Common myeloid progenitor, CD34-positive (primary cell): ENCODE data around the gene ZBTB7C.

Source experiments
- CTCF ChIA-PET: fragments of 350-600 bp; sonication (Branson Sonifier 250); formaldehyde crosslinking; loops from one replicate; lab custom pipeline; 2021; ENCODE audit warnings: antibody characterized with exemption; lab: Charles Lee
- POLR2A ChIA-PET: fragments of 350-600 bp; sonication (Branson Sonifier 250); formaldehyde crosslinking; loops from one replicate; lab custom pipeline; 2021; ENCODE audit warnings: antibody characterized with exemption; lab: Charles Lee
- DNase-seq, 3 donors: peaks; one replicate each; pipeline versions ENCODE4 v3.0.0 to v3.0.0-alpha.2; 2013
- H3K27ac ChIP-seq, 2 experiments: 1 replicate in 1 of 2; 2 replicates in 1 of 2; pipeline ENCODE4 v1.7.0; 2013; ENCODE audit warnings: inconsistent platforms in 2 of 2, low read length in 2 of 2, mild to moderate bottlenecking in 2 of 2, low read depth in 1 of 2, moderate library complexity in 1 of 2; ENCODE audit not compliant: severe bottlenecking in 2 of 2, insufficient read depth in 1 of 2, poor library complexity in 1 of 2
- H3K27me3 ChIP-seq, 5 experiments: replicated peaks in 2 of 5; 1 replicate in 3 of 5; 2 replicates in 2 of 5; pipeline versions ENCODE4 v1.6.1 to v1.7.0; 2013; ENCODE audit warnings: low read length in 4 of 5, mild to moderate bottlenecking in 2 of 5, moderate library complexity in 2 of 5, inconsistent platforms in 1 of 5; ENCODE audit not compliant: insufficient read depth in 5 of 5, control insufficient read depth in 4 of 5
- H3K36me3 ChIP-seq, 4 experiments: 1 replicate in 2 of 4; 2 replicates in 2 of 4; pipeline versions ENCODE4 v1.6.1 to v1.7.0; 2013; ENCODE audit warnings: low read length in 3 of 4, control low read depth in 1 of 4, mild to moderate bottlenecking in 1 of 4; ENCODE audit not compliant: control insufficient read depth in 4 of 4, insufficient read depth in 4 of 4
- H3K4me1 ChIP-seq, 4 experiments: 1 replicate in 3 of 4; 2 replicates in 1 of 4; pipeline versions ENCODE4 v1.6.1 to v1.7.1; 2013; ENCODE audit warnings: low read length in 3 of 4, mild to moderate bottlenecking in 3 of 4, control low read depth in 1 of 4, inconsistent platforms in 1 of 4, moderate library complexity in 1 of 4; ENCODE audit not compliant: control insufficient read depth in 4 of 4, insufficient read depth in 4 of 4; ENCODE audit errors: control extremely low read depth in 1 of 4
- H3K4me3 ChIP-seq, 7 experiments: 1 replicate in 4 of 7; 2 replicates in 3 of 7; pipeline versions ENCODE4 v1.5.1 to v1.7.0; 2013; ENCODE audit warnings: mild to moderate bottlenecking in 7 of 7, low read length in 6 of 7, moderate library complexity in 6 of 7, inconsistent platforms in 2 of 7, low read depth in 2 of 7, control low read depth in 1 of 7; ENCODE audit not compliant: insufficient read depth in 4 of 7, control insufficient read depth in 1 of 7; ENCODE audit errors: extremely low read depth in 1 of 7
- H3K9me3 ChIP-seq, 5 experiments: 1 replicate in 4 of 5; 2 replicates in 1 of 5; pipeline versions ENCODE4 v1.6.1 to v1.7.1; 2013; ENCODE audit warnings: low read length in 4 of 5, mild to moderate bottlenecking in 2 of 5, inconsistent platforms in 1 of 5, low read depth in 1 of 5, moderate library complexity in 1 of 5; ENCODE audit not compliant: control insufficient read depth in 4 of 5, insufficient read depth in 2 of 5; ENCODE audit errors: control extremely low read depth in 1 of 5
- WGBS: methylation state at CpG from one replicate; pipeline ENCODE4 v1.1.5; 2013; ENCODE audit not compliant: insufficient coverage; 5-methylcytosine and 5-hydroxymethylcytosine counted together

Gene ZBTB7C

GRCh38 chr18:47983946-47984345 is 425.2 kb downstream of the ZBTB7C start:
- ChIA-PET CTCF (interaction anchor here (1.1 to 1.2 kb wide), 2 partner anchors 15 to 20 kb away, joined by 3 read pairs; no protein-coding TSS in a partner anchor), POLR2A (no interaction called here)
- no peaks in the 10 kb centered on the region for H3K27me3 ChIP-seq
- WGBS, result 97% methylated on average over 6 of the region's 6 CpGs
- DNase-seq, result no peak
- H3K9me3 ChIP-seq, result no peaks in the 10 kb centered on the region
- no peak overlapping the region for H3K4me3 ChIP-seq
- peaks cover 0 to 9% (median 0%) of the 10 kb centered on the region in 4 experiments for H3K4me1 ChIP-seq
- H3K27ac ChIP-seq, result no peak overlapping the region
- no peaks in the 10 kb centered on the region for H3K36me3 ChIP-seq

- WGBS, result 100% methylated on average over 2 of the region's 2 CpGs
- Histone ChIP-seq H3K27ac (no peak overlapping the region), H3K4me3 (no peak overlapping the region), H3K4me1 (peaks cover 0 to 9% (median 0%) of the 10 kb centered on the region in 4 experiments), H3K9me3 (no peaks in the 10 kb centered on the region), H3K27me3 (no peaks in the 10 kb centered on the region), H3K36me3 (no peaks in the 10 kb centered on the region)
- ChIA-PET CTCF (no interaction called here), POLR2A (no interaction called here)
- DNase-seq, result no peak
Observed at GRCh38 chr18:47983055-47983454, 426.1 kb downstream of the ZBTB7C start.

DNA sequence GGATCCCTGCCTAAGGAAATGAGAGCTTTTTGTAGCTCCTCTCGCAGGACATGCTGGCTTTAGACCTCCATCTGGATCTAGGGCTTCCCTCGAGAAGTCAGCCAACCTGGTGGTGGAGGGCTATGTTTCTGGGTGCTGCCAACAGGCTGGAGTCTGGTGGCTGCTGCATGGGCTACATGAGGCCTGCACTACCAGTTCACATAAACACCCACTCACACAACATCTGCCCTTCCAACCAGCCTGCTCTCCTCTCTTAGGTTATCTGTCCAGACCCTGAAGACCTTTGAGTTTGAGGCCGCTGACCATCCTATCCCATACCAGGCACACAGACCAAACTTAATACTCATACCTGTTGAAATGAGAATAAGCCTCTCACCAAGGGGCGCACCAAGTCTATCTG is 427.4 kb downstream of the ZBTB7C start:
- Histone ChIP-seq H3K27me3 (no peaks in the 10 kb centered on the region), H3K9me3 (no peaks in the 10 kb centered on the region), H3K27ac (no peak overlapping the region), H3K4me3 (no peak overlapping the region), H3K4me1 (peaks cover 0 to 9% (median 0%) of the 10 kb centered on the region in 4 experiments), H3K36me3 (no peaks in the 10 kb centered on the region)
- no peak for DNase-seq
- ChIA-PET POLR2A (no interaction called here), CTCF (no interaction called here)
- 95% methylated on average over 4 of the region's 4 CpGs for WGBS

GRCh38 chr18:47981320-47981719 is 427.9 kb downstream of the ZBTB7C start:
- Histone ChIP-seq H3K9me3 (peaks cover 0 to 2% (median 0%) of the 10 kb centered on the region in 5 experiments), H3K27me3 (no peaks in the 10 kb centered on the region), H3K4me3 (no peak overlapping the region), H3K27ac (no peak overlapping the region), H3K4me1 (peaks cover 0 to 9% (median 0%) of the 10 kb centered on the region in 4 experiments), H3K36me3 (no peaks in the 10 kb centered on the region)
- CTCF ChIA-PET, result no interaction called here
- DNase-seq, result no peak
- POLR2A ChIA-PET, result no interaction called here
- WGBS, result 100% methylated on average over 2 of the region's 3 CpGs

- ChIA-PET POLR2A (no interaction called here), CTCF (no interaction called here)
- Histone ChIP-seq H3K36me3 (no peaks in the 10 kb centered on the region), H3K4me3 (no peak overlapping the region), H3K27me3 (no peaks in the 10 kb centered on the region), H3K27ac (no peak overlapping the region), H3K4me1 (peaks cover 0 to 9% (median 0%) of the 10 kb centered on the region in 4 experiments), H3K9me3 (peaks cover 0 to 5% (median 0%) of the 10 kb centered on the region in 5 experiments)
- WGBS, result 60% methylated on average over 3 of the region's 5 CpGs
- no peak for DNase-seq
Observed at GRCh38 chr18:47979611-47980200, 429.5 kb downstream of the ZBTB7C start.

DNA sequence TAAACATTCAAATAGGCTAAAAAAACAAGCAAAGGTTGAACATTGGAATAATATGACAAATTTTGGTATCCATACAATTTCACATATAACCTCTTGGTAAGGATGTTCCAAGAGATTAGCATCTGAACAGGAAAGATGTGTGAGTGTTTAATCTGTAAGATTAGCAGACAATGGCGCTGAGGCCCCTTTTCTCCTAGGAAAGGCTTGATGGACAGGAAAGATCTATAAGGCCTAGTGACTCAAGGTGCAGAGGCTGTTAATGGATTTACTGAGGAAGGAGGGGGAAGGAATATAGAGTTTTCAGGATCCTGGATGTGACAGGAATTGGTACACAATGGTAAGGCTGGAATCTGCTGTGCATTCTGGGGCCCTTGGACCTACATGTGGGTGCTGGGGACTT is 430.6 kb downstream of the ZBTB7C start:
- no peak overlapping the region for H3K4me3 ChIP-seq
- H3K9me3 ChIP-seq, result peaks cover 0 to 5% (median 0%) of the 10 kb centered on the region in 5 experiments
- ChIA-PET CTCF (interaction anchor here (1.2 kb wide), 1 partner anchor 9 kb away, joined by 3 read pairs; no protein-coding TSS in a partner anchor), POLR2A (no interaction called here)
- peaks cover 0 to 1% (median 0%) of the 10 kb centered on the region in 5 experiments for H3K27me3 ChIP-seq
- no peak overlapping the region for H3K27ac ChIP-seq
- H3K36me3 ChIP-seq, result no peaks in the 10 kb centered on the region
- H3K4me1 ChIP-seq, result peaks cover 0 to 9% (median 0%) of the 10 kb centered on the region in 4 experiments
- DNase-seq, result no peak
- 88% methylated on average over 1 of the region's 1 CpG for WGBS

DNA sequence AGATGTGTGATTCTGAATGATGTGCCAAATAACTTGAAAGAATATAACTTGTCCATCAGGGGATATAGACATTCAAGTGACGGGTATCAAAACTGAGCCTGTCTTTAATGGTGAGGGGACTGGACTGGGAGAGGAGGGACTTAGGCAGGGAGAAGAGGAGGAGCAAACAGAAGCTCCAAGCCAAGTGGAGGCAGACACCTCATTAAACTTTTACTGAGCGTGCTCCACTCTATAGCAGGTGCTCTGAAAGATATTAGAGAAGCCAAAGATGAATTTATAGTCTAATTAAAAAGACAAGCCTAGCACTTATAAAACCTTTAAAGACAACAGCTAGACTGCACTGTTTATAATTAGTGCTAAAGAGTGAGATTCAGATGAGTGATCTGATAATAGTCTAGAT is 431.0 kb downstream of the ZBTB7C start:
- H3K27ac ChIP-seq, result no peak overlapping the region
- H3K9me3 ChIP-seq, result peaks cover 0 to 5% (median 0%) of the 10 kb centered on the region in 5 experiments
- ChIA-PET CTCF (interaction anchor here (1.2 kb wide), 1 partner anchor 8 kb away, joined by 3 read pairs; no protein-coding TSS in a partner anchor), POLR2A (no interaction called here)
- DNase-seq, result no peak
- peaks cover 0 to 3% (median 0%) of the 10 kb centered on the region in 5 experiments for H3K27me3 ChIP-seq
- WGBS, result 100% methylated on average over 1 of the region's 2 CpGs
- no peak overlapping the region for H3K4me3 ChIP-seq
- peaks cover 0 to 9% (median 0%) of the 10 kb centered on the region in 4 experiments for H3K4me1 ChIP-seq
- no peaks in the 10 kb centered on the region for H3K36me3 ChIP-seq
